Keratinocyte (primary cell): ENCODE results near the gene HAP1. TPM values are rescaled to one million over a fixed set of nuclear protein-coding genes. Genes with fewer than 3 reads are reported as not detected.

Experiments used
- DNase-seq: peaks from one replicate; pipeline ENCODE4 v3.0.0-alpha.2; 2011; ENCODE audit warnings: low read depth, missing footprints, low spot score
- FAIRE-seq: peaks from 2 replicates; lab custom pipeline; 2011; peaks lifted over from hg19 to GRCh38; lab: Jason Lieb, UNC
- H2AFZ ChIP-seq: 2 replicates; pipeline ENCODE4 v1.6.0; 2012; ENCODE audit warnings: low read length, control low read depth, inconsistent platforms; ENCODE audit not compliant: control insufficient read depth
- H3K27ac ChIP-seq: 2 replicates; pipeline ENCODE4 v1.5.1; 2011; ENCODE audit warnings: low read length; ENCODE audit not compliant: control insufficient read depth, insufficient read depth
- H3K27me3 ChIP-seq: 3 replicates; pipeline ENCODE4 v1.6.0; 2011; ENCODE audit warnings: low read length; ENCODE audit not compliant: control insufficient read depth, insufficient read depth; ENCODE audit errors: extremely low read depth
- H3K36me3 ChIP-seq, 2 experiments: 2 replicates in 1 of 2; 3 replicates in 1 of 2; pipeline ENCODE4 v1.5.1; 2011; ENCODE audit warnings: low read length in 2 of 2, mild to moderate bottlenecking in 1 of 2; ENCODE audit not compliant: control insufficient read depth in 2 of 2, insufficient read depth in 2 of 2; ENCODE audit errors: extremely low read depth in 1 of 2
- H3K4me1 ChIP-seq: 3 replicates; pipeline ENCODE4 v1.5.1; 2011; ENCODE audit warnings: low read length; ENCODE audit not compliant: control insufficient read depth, insufficient read depth; ENCODE audit errors: extremely low read depth
- H3K4me2 ChIP-seq: 3 replicates; pipeline ENCODE4 v1.6.0; 2011; ENCODE audit warnings: low read depth, low read length; ENCODE audit not compliant: control insufficient read depth, insufficient read depth; ENCODE audit errors: extremely low read depth
- H3K4me3 ChIP-seq, 3 experiments: fragments of 200-600 bp in 1 of 3; sonication (generic) in 1 of 3; 2 replicates in 2 of 3; 3 replicates in 1 of 3; pipeline ENCODE4 v1.5.1; 2011 to 2016; ENCODE audit warnings: low read length in 3 of 3, mild to moderate bottlenecking in 3 of 3, control low read depth in 2 of 3, inconsistent platforms in 1 of 3, low read depth in 1 of 3, mixed read lengths in 1 of 3, mixed run types in 1 of 3, moderate library complexity in 1 of 3; ENCODE audit not compliant: control insufficient read depth in 2 of 3, insufficient read depth in 2 of 3; ENCODE audit errors: extremely low read depth in 1 of 3
- H3K79me2 ChIP-seq: 2 replicates; pipeline ENCODE4 v1.6.0; 2012; ENCODE audit warnings: low read length; ENCODE audit not compliant: control insufficient read depth, insufficient read depth
- H3K9ac ChIP-seq: 3 replicates; pipeline ENCODE4 v1.6.0; 2011; ENCODE audit warnings: low read length; ENCODE audit not compliant: control insufficient read depth, insufficient read depth; ENCODE audit errors: extremely low read depth
- H3K9me1 ChIP-seq: 3 replicates; pipeline ENCODE4 v1.6.0; 2011; ENCODE audit warnings: low read length; ENCODE audit not compliant: control insufficient read depth, insufficient read depth; ENCODE audit errors: extremely low read depth
- H3K9me3 ChIP-seq: 2 replicates; pipeline ENCODE4 v1.5.1; 2012; ENCODE audit warnings: low read depth, low read length; ENCODE audit not compliant: control insufficient read depth
- H4K20me1 ChIP-seq: 3 replicates; pipeline ENCODE4 v1.6.0; 2011; ENCODE audit warnings: low read length; ENCODE audit not compliant: control insufficient read depth, insufficient read depth; ENCODE audit errors: extremely low read depth
- CTCF ChIP-seq, 3 experiments: IDR thresholded peaks in 1 of 3; conservative IDR thresholded peaks in 1 of 3; optimal IDR thresholded peaks in 1 of 3; 2 replicates in 2 of 3; 3 replicates in 1 of 3; pipeline versions ENCODE3 to v1.5.1; 2011; ENCODE audit warnings: low read length in 3 of 3, mild to moderate bottlenecking in 3 of 3, moderate library complexity in 2 of 3, control low read depth in 1 of 3, inconsistent platforms in 1 of 3; ENCODE audit not compliant: insufficient read depth in 2 of 3; ENCODE audit errors: extremely low read depth in 1 of 3
- EZH2 ChIP-seq: IDR thresholded peaks from one replicate; pipeline ENCODE4 v1.6.1; 2012; ENCODE audit warnings: inconsistent platforms, mild to moderate bottlenecking, low read length, moderate library complexity
- dilution Hi-C: fragments of 300-500 bp; cut with MboI; formaldehyde crosslinking; loops from one replicate; pipeline ENCODE4 v1.7.0; 2020; ENCODE audit warnings: low sequenced_read_pairs; ENCODE audit not compliant: extremely low pct_ligation_motif_present
- polyA plus RNA-seq, 5 experiments: library from polyadenylated mRNA; depleted of rRNA in 3 of 5; stranded (reverse) in 3 of 5; stranded (forward) in 1 of 5; unstranded in 1 of 5; fragments of >200 nt; gene quantifications; 1 replicate in 1 of 5; 2 replicates in 3 of 5; 3 replicates in 1 of 5; pipeline versions ENCODE4 v1.2.1 to v1.2.3, GENCODE V29; 2011 to 2012; ENCODE audit warnings: missing spikeins in 2 of 5, low read depth in 1 of 5, low replicate concordance in 1 of 5

HAP1 gene
- polyA plus RNA-seq, 1 donor (not counting 4 experiments of a cell fraction or from before 2014, with no cell fraction given) = 1.6 TPM

- FAIRE-seq = no peak
Measured at GRCh38 chr17:41750862-41751261, 16.4 kb upstream of the HAP1 start.

GRCh38 chr17:41748275-41748674, 13.8 kb upstream of the HAP1 start:
- H3K36me3 ChIP-seq = peaks cover 6 to 10% of the 10 kb centered on the region in 2 experiments
- no peak overlapping the region for H3K4me2 ChIP-seq
- H3K9me1 ChIP-seq = no peaks in the 10 kb centered on the region
- no peak for FAIRE-seq
- no peak for DNase-seq
- no peaks in the 10 kb centered on the region for H3K27me3 ChIP-seq
- H3K4me3 ChIP-seq = no peak overlapping the region
- no peaks in the 10 kb centered on the region for H3K4me1 ChIP-seq
- H4K20me1 ChIP-seq = no peaks in the 10 kb centered on the region
- H2AFZ ChIP-seq = no peak overlapping the region
- H3K9me3 ChIP-seq = no peaks in the 10 kb centered on the region
- no peak overlapping the region for H3K9ac ChIP-seq
- H3K27ac ChIP-seq = no peak overlapping the region
- H3K79me2 ChIP-seq = no peaks in the 10 kb centered on the region
- no peak for TF ChIP-seq CTCF (optimal IDR thresholded peaks at IDR 0.05 in 1 of 3, IDR thresholded peaks at IDR 0.05 in 1 of 3, conservative IDR thresholded peaks at IDR 0.05 in 1 of 3; ENCODE audit: extremely low read depth in 1 of 3, insufficient read depth in 2 of 3, low read length in 3 of 3)
- no peak for TF ChIP-seq EZH2
- dilution Hi-C loops = no loop called here

More at GRCh38 chr17:41750862-41751261, 16.4 kb upstream of the HAP1 start:
- TF ChIP-seq CTCF (optimal IDR thresholded peaks at IDR 0.05 in 1 of 3, IDR thresholded peaks at IDR 0.05 in 1 of 3, conservative IDR thresholded peaks at IDR 0.05 in 1 of 3; ENCODE audit: extremely low read depth in 1 of 3, insufficient read depth in 2 of 3, low read length in 3 of 3) = no peak
- TF ChIP-seq EZH2 = no peak
- no peak overlapping the region for H3K27ac ChIP-seq
- no peaks in the 10 kb centered on the region for H3K4me1 ChIP-seq
- no peak overlapping the region for H3K4me2 ChIP-seq
- no peaks in the 10 kb centered on the region for H3K9me1 ChIP-seq
- dilution Hi-C loops = no loop called here
- no peaks in the 10 kb centered on the region for H4K20me1 ChIP-seq
- H3K79me2 ChIP-seq = no peaks in the 10 kb centered on the region
- DNase-seq = no peak
- no peaks in the 10 kb centered on the region for H3K27me3 ChIP-seq
- no peak overlapping the region for H2AFZ ChIP-seq
- no peaks in the 10 kb centered on the region for H3K9me3 ChIP-seq
- no peak overlapping the region for H3K4me3 ChIP-seq
- H3K36me3 ChIP-seq = peaks cover 21 to 31% of the 10 kb centered on the region in 2 experiments
- H3K9ac ChIP-seq = no peak overlapping the region
